B cell (primary cell): ENCODE data around the gene SLC9A9. TPM values are rescaled to one million over a fixed set of nuclear protein-coding genes. Genes with fewer than 3 reads are reported as not detected.

Source experiments
- ATAC-seq: fragments of 200-7000 bp; cut with Tn5 transposase; one replicate; pipeline ENCODE4 v1.10.0; 2021; ENCODE audit warnings: low read depth, mild to moderate bottlenecking, moderate number of reproducible peaks, moderate library complexity
- CTCF ChIA-PET: fragments of 350-600 bp; sonication (Branson Sonifier 250); formaldehyde crosslinking; loops from one replicate; lab custom pipeline; 2021; ENCODE audit warnings: antibody characterized with exemption, inconsistent platforms; lab: Charles Lee
- POLR2A ChIA-PET: fragments of 350-600 bp; sonication (Branson Sonifier 250); formaldehyde crosslinking; loops from one replicate; lab custom pipeline; 2021; ENCODE audit warnings: antibody characterized with exemption; lab: Charles Lee
- DNase-seq: peaks from one replicate; pipeline ENCODE4 v3.0.0; 2013
- H2AFZ ChIP-seq: 2 replicates; pipeline ENCODE4 v1.6.1; 2012; ENCODE audit warnings: mild to moderate bottlenecking, low read depth, low read length; ENCODE audit not compliant: insufficient read depth, poor library complexity, severe bottlenecking
- H3K27ac ChIP-seq, 2 donors: 1 replicate in 1 of 2; 2 replicates in 1 of 2; pipeline ENCODE4 v1.5.1; 2012 to 2013; ENCODE audit warnings: low read length in 2 of 2, mild to moderate bottlenecking in 2 of 2, moderate library complexity in 1 of 2
- H3K27me3 ChIP-seq, 4 experiments: fragments of 200-600 bp in 1 of 4; sonication (generic) in 1 of 4; replicated peaks in 1 of 4; 1 replicate in 2 of 4; 2 replicates in 2 of 4; pipeline versions ENCODE4 v1.6.1 to v1.7.0; 2013 to 2016; ENCODE audit warnings: low read length in 3 of 4, mild to moderate bottlenecking in 2 of 4, mixed read lengths in 1 of 4, moderate library complexity in 1 of 4; ENCODE audit not compliant: insufficient read depth in 4 of 4, control insufficient read depth in 3 of 4; ENCODE audit errors: control extremely low read depth in 1 of 4
- H3K36me3 ChIP-seq, 2 experiments: replicated peaks in 1 of 2; 1 replicate in 1 of 2; 2 replicates in 1 of 2; pipeline versions ENCODE4 v1.6.1 to v1.7.1; 2013; ENCODE audit warnings: low read length in 1 of 2; ENCODE audit not compliant: insufficient read depth in 2 of 2, control insufficient read depth in 1 of 2; ENCODE audit errors: control extremely low read depth in 1 of 2, extremely low read depth in 1 of 2
- H3K4me1 ChIP-seq, 2 donors: fragments of 200-600 bp in 1 of 2; sonication (generic) in 1 of 2; 1 replicate in 1 of 2; 2 replicates in 1 of 2; pipeline versions ENCODE4 v1.5.1 to v1.6.1; 2013 to 2017; ENCODE audit warnings: low read length in 2 of 2; ENCODE audit not compliant: control insufficient read depth in 2 of 2, insufficient read depth in 2 of 2
- H3K4me2 ChIP-seq: replicated peaks from 2 replicates; pipeline ENCODE3; 2012; ENCODE audit warnings: mild to moderate bottlenecking, low read depth, low read length; ENCODE audit not compliant: poor library complexity, severe bottlenecking
- H3K4me3 ChIP-seq, 5 experiments: fragments of 200-600 bp in 1 of 5; sonication (generic) in 1 of 5; 1 replicate in 3 of 5; 2 replicates in 2 of 5; pipeline versions ENCODE4 v1.5.1 to v1.7.0; 2011 to 2016; ENCODE audit warnings: low read length in 4 of 5, mild to moderate bottlenecking in 4 of 5, low read depth in 2 of 5, control low read depth in 1 of 5, moderate library complexity in 1 of 5; ENCODE audit not compliant: insufficient read depth in 1 of 5; ENCODE audit errors: control extremely low read depth in 1 of 5, extremely low read depth in 1 of 5
- H3K79me2 ChIP-seq: fragments of 200-600 bp; sonication (generic); one replicate; pipeline ENCODE4 v1.6.0; 2016; ENCODE audit warnings: low read length; ENCODE audit not compliant: control insufficient read depth, insufficient read depth
- H3K9ac ChIP-seq: fragments of 200-600 bp; sonication (generic); 2 replicates; pipeline ENCODE4 v1.6.1; 2017; ENCODE audit warnings: mild to moderate bottlenecking, low read length, moderate library complexity
- H3K9me3 ChIP-seq, 3 donors: one replicate each; pipeline versions ENCODE4 v1.6.1 to v1.7.1; 2013; ENCODE audit warnings: low read length in 2 of 3; ENCODE audit not compliant: control insufficient read depth in 2 of 3, insufficient read depth in 1 of 3; ENCODE audit errors: control extremely low read depth in 1 of 3
- H4K20me1 ChIP-seq: 2 replicates; pipeline ENCODE4 v1.6.0; 2012; ENCODE audit warnings: mild to moderate bottlenecking, low read length; ENCODE audit not compliant: insufficient read depth, control insufficient read depth, poor library complexity, severe bottlenecking
- H3K27ac Mint-ChIP-seq: one replicate; pipeline ENCODE4 v1.8.0; 2021; ENCODE audit warnings: mixed read lengths
- H3K27me3 Mint-ChIP-seq: one replicate; pipeline ENCODE4 v1.8.0; 2021; ENCODE audit warnings: mixed read lengths
- H3K4me1 Mint-ChIP-seq: one replicate; pipeline ENCODE4 v1.8.0; 2021; ENCODE audit warnings: mixed read lengths
- H3K4me3 Mint-ChIP-seq: one replicate; pipeline ENCODE4 v1.8.0; 2021; ENCODE audit warnings: mixed read lengths
- H3K9me3 Mint-ChIP-seq: one replicate; pipeline ENCODE4 v1.8.0; 2022; ENCODE audit warnings: mixed read lengths; ENCODE audit not compliant: insufficient read depth
- CTCF ChIP-seq: fragments of 200-600 bp; IDR thresholded peaks from one replicate; pipeline ENCODE4 v1.8.0; 2022; ENCODE audit warnings: antibody characterized with exemption, mild to moderate bottlenecking
- EZH2 ChIP-seq: IDR thresholded peaks from 2 replicates; pipeline ENCODE4 v1.6.1; 2012; ENCODE audit warnings: borderline replicate concordance, low read depth, mild to moderate bottlenecking, moderate library complexity, low read length; ENCODE audit not compliant: insufficient read depth, poor library complexity, severe bottlenecking
- WGBS: methylation state at CpG from one replicate; pipeline ENCODE4 v1.1.5; 2013; ENCODE audit warnings: missing lambda C conversion rate; ENCODE audit not compliant: insufficient coverage; 5-methylcytosine and 5-hydroxymethylcytosine counted together
- intact Hi-C: fragments of 100-400 bp; cut with micrococcal nuclease; formaldehyde crosslinking; loops from one replicate; pipeline ENCODE4 v1.10.0; 2022
- polyA plus RNA-seq: library from polyadenylated mRNA; depleted of rRNA; stranded (reverse); fragments of >200 nt; gene quantifications from 2 replicates; pipeline ENCODE4 v1.2.3, GENCODE V29; 2012
- total RNA-seq, 2 donors: library from RNA; stranded (reverse); fragments of 120-200 nt in 1 of 2; gene quantifications; 1 replicate in 1 of 2; 2 replicates in 1 of 2; pipeline versions ENCODE4 v1.2.3 to v1.2.4, GENCODE V29; 2013 to 2022

The SLC9A9 gene
- total and polyA plus RNA-seq, 2 donors (not counting 1 experiment from before 2014, with no cell fraction given): 7.7 to 17.3 TPM

- peaks cover 10 to 21% of the 10 kb centered on the region in 2 donors for H3K4me1 ChIP-seq
- peaks cover 23% of the 10 kb centered on the region for H3K4me1 Mint-ChIP-seq
- H3K79me2 ChIP-seq: no peaks in the 10 kb centered on the region
- intact Hi-C loops: loop anchor here (5.0 to 10.0 kb wide), 2 partner anchors 38 to 115 kb away; no protein-coding TSS in a partner anchor
- WGBS: 96% methylated on average over 2 of the region's 3 CpGs
- no peak overlapping the region for H3K4me3 ChIP-seq
- H3K27me3 Mint-ChIP-seq: no peaks in the 10 kb centered on the region
- H3K4me3 Mint-ChIP-seq: no peak overlapping the region
- no peak overlapping the region for H3K27ac ChIP-seq
- no peaks in the 10 kb centered on the region for H3K27me3 ChIP-seq
- H3K9me3 Mint-ChIP-seq: peaks cover 2% of the 10 kb centered on the region
- H3K9ac ChIP-seq: no peak overlapping the region
- no peak overlapping the region for H3K4me2 ChIP-seq
- CTCF ChIA-PET: no interaction called here
- no peak for DNase-seq
- TF ChIP-seq CTCF (no peak), EZH2 (no peak)
- no peaks in the 10 kb centered on the region for H3K36me3 ChIP-seq
- no peak overlapping the region for H2AFZ ChIP-seq
- H3K9me3 ChIP-seq: no peaks in the 10 kb centered on the region
- H4K20me1 ChIP-seq: no peaks in the 10 kb centered on the region
- no peak for ATAC-seq
- H3K27ac Mint-ChIP-seq: no peak overlapping the region
- POLR2A ChIA-PET: no interaction called here
These were observed 428.7 kb downstream of the SLC9A9 start for GRCh38 chr3:143419611-143420010.

GRCh38 chr3:143418391-143418790, 429.9 kb downstream of the SLC9A9 start:
- DNase-seq (no peak), ATAC-seq (no peak)
- H3K4me2 ChIP-seq: no peak overlapping the region
- H3K27ac ChIP-seq: no peak overlapping the region
- POLR2A ChIA-PET: no interaction called here
- TF ChIP-seq CTCF (no peak), EZH2 (no peak)
- no peak overlapping the region for H3K4me3 Mint-ChIP-seq
- intact Hi-C loops: loop anchor here (5.0 kb wide), 1 partner anchor 39 kb away; no protein-coding TSS in a partner anchor
- H3K27me3 ChIP-seq: no peaks in the 10 kb centered on the region
- H3K36me3 ChIP-seq: no peaks in the 10 kb centered on the region
- no peak overlapping the region for H3K9ac ChIP-seq
- no peak overlapping the region for H3K4me3 ChIP-seq
- H2AFZ ChIP-seq: no peak overlapping the region
- H3K4me1 Mint-ChIP-seq: peaks cover 26% of the 10 kb centered on the region
- no peaks in the 10 kb centered on the region for H3K9me3 ChIP-seq
- H3K9me3 Mint-ChIP-seq: peaks cover 2% of the 10 kb centered on the region
- no peaks in the 10 kb centered on the region for H4K20me1 ChIP-seq
- no peak overlapping the region for H3K27ac Mint-ChIP-seq
- H3K79me2 ChIP-seq: no peaks in the 10 kb centered on the region
- 100% methylated on average over 3 of the region's 3 CpGs for WGBS
- H3K27me3 Mint-ChIP-seq: no peaks in the 10 kb centered on the region
- CTCF ChIA-PET: interaction anchor here (0.7 kb wide), 1 partner anchor 235 kb away, joined by 3 read pairs; no protein-coding TSS in a partner anchor
- peaks cover 11 to 22% of the 10 kb centered on the region in 2 donors for H3K4me1 ChIP-seq
